ENCODE data around the gene WBP11.

Gene WBP11

DNA sequence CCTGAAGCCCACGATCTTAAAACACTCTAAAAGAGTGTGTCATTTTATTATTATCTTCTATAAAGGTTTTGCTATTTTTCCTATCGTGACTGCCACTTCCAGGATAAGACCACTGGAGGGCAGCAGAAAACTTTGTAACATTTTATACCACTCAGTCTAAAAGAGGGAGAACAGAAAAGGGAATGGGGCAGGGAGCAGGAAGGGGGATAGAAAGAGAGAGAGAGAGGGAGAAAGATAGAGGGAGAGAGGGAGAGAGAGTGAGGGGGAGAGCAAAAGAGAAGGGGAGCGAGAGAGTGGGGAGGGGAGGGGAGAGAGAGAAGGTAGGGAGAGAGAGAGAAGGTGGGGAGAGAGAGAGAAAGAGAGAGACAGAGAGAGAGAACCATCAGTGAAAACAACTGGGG lies 42.1 kb upstream of the WBP11 start:
- Histone ChIP-seq H3K4me3 (no peak overlapping the region), H3K27ac (peak overlapping the region in 1 of 2 donors; percentile 28)
- TF ChIP-seq, protein P1, sequence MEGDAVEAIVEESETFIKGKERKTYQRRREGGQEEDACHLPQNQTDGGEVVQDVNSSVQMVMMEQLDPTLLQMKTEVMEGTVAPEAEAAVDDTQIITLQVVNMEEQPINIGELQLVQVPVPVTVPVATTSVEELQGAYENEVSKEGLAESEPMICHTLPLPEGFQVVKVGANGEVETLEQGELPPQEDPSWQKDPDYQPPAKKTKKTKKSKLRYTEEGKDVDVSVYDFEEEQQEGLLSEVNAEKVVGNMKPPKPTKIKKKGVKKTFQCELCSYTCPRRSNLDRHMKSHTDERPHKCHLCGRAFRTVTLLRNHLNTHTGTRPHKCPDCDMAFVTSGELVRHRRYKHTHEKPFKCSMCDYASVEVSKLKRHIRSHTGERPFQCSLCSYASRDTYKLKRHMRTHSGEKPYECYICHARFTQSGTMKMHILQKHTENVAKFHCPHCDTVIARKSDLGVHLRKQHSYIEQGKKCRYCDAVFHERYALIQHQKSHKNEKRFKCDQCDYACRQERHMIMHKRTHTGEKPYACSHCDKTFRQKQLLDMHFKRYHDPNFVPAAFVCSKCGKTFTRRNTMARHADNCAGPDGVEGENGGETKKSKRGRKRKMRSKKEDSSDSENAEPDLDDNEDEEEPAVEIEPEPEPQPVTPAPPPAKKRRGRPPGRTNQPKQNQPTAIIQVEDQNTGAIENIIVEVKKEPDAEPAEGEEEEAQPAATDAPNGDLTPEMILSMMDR (IDR thresholded peaks at IDR 0.05): peak; percentile 69
- DNase-seq (ENCODE audit: low spot score): no peak

DNA sequence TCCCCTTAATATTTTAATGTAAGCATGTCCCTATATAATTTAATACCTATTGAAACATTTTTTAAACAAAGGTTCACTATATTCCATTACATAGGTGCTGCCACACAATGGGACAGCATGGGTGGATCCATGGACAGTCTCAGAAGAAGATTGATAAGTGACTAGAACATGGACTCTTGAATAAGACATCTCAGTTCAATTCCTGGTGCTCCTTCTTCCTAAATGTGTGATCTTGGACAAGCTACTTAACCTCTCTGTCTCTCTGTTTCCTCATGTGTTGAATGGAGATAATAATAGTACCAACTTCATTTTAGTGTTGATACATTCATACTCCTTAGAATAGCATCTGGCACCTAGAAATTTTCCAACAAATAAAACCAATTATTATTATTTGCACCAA lies 41.1 kb upstream of the WBP11 start:
- TF ChIP-seq, protein P1 (IDR thresholded peaks at IDR 0.05): no peak

DNA sequence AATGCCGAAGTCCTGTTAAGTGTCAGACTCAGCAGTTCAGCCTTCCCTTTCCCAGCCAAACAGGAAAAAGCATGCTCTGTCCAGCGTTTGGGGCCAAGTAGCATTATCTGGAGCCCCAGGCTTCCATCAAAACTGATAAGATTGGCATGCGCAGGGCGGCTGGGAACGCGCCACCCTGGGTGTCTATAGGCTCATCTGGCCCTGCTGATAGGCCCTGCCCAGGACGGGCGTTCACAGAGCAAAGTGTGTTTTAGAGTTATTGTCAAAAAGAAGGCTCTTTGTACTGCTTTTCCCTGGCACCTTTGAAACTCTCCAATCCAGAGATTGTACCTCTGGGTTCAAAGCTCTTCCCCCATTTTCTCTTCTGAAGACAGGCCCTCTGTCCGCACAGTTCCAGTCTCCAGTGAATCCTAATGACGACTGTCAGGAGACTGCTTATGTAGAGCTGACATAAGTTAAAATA lies 40.2 kb upstream of the WBP11 start, which contains the start of gene ART4:
TSS of gene ART4 (minus strand) at position 102 of the 463 bp plus-strand sequence. CDS start 413 bp downstream, outside the sequence.
- DNase-seq (ENCODE audit: low spot score): no peak
- Histone ChIP-seq H3K4me3 (peak within 1 kb of the TSS; percentile 59), H3K27ac (peak within 1 kb of the TSS; percentile 89 to 90)

More for the DNA sequence above, 41.1 kb upstream of the WBP11 start:
- no peak for DNase-seq (ENCODE audit: low spot score)
- H3K27ac ChIP-seq: peak overlapping the region in 1 of 2 donors; percentile 13
- no peak overlapping the region for H3K4me3 ChIP-seq

DNA sequence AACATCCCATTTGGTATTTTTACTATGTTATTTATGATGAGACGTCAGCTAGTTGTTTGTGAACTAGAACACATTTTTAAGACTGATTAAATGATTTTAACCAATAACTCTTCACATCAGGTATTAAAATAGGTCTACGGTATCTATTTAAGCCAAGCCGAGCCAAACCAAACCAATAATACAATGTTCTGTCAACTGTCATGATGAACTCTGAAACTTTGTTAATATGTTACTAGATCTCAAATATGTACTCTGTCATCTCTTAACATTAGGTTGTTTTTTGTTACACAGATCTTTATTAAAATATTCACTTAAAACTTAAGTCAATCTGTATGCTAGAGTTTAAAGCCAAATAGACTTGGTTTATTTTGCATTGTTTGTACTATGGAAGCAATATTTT lies 39.0 kb upstream of the WBP11 start:
- TF ChIP-seq, protein P1 (IDR thresholded peaks at IDR 0.05): no peak

More for the DNA sequence above, 40.2 kb upstream of the WBP11 start, which contains the start of gene ART4:
- TF ChIP-seq, protein P1 (IDR thresholded peaks at IDR 0.05): no peak

DNA sequence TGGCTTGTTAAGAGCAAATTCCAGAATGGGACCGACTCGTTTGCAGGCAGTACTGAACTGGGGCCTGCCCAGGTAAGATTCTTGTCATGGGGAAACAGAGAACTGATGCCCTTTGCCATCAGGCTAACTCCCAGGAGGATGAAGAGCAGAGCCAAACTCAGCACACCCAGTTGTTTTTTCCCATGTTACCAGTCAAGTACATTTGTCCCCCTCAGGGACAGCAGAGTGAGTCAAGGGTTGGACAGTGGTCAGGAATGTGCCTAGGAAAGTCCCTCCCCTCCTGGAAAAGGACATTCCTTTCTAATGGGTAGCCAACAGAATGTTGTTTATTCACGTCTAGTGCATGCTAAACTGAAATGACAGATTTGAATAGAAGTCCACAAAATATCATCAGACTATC lies 38.5 kb upstream of the WBP11 start:
- H3K4me3 ChIP-seq: peak overlapping the region; percentile 59

More for the DNA sequence above, 39.0 kb upstream of the WBP11 start:
- Histone ChIP-seq H3K27ac (peak overlapping the region; percentile 89 to 90), H3K4me3 (peak overlapping the region; percentile 59)
- no peak for DNase-seq (ENCODE audit: low spot score)

DNA sequence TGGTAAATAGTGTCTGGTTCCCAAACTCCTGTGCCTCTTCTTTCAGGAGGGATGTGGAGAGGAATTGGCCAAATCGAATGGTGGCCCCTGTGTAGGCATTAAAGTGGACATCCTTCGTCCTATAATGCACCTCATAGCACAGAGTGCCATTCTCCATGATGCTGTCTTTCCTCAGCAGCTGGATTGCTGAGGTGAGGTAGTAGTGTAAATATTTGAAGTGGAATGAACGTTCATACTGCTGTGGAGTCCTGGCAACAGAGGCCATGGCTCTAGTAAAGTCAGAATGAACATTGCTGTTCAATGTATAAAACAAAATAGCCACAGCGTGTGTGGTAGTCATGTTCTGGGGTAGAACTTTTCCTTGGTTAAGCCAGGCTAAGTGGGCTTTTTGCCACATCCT lies 37.3 kb upstream of the WBP11 start:
- TF ChIP-seq, protein P1 (IDR thresholded peaks at IDR 0.05): no peak
- H3K27ac ChIP-seq: peak overlapping the region; percentile 89 to 90
- DNase-seq (ENCODE audit: low spot score): no peak
- H3K4me3 ChIP-seq: peak overlapping the region; percentile 59

More for the DNA sequence above, 38.5 kb upstream of the WBP11 start:
- peak; percentile 86 for DNase-seq (ENCODE audit: low spot score)
- peak overlapping the region; percentile 89 to 90 for H3K27ac ChIP-seq
- TF ChIP-seq, protein P1 (IDR thresholded peaks at IDR 0.05): no peak

DNA sequence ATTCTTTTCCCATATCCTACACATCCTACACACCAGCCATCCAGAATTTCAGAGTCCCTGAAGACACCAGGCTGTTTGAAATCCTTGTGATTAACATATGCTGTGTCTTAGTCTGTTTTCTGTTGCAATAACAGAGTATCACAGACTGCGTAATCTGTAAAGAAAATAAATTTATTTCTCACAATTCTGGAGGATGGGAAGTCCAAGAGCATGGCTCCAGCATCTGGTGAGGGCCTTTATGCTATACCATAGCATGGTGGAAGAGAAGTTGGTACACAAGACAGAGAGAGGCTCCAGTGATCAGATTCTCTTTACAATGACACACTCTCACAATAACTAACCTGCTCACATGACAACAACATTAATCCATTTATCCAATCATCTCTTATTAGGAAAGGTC lies 36.0 kb upstream of the WBP11 start:
- Histone ChIP-seq H3K4me3 (no peak overlapping the region), H3K27ac (no peak overlapping the region)
- no peak for DNase-seq (ENCODE audit: low spot score)
- TF ChIP-seq, protein P1 (IDR thresholded peaks at IDR 0.05): no peak
